NB4 (cell line): ENCODE data around the gene PCGF5.

ENCODE experiments used
- MAX ChIP-seq: IDR thresholded peaks from 2 replicates; pipeline ENCODE4 v1.6.1; 2011; ENCODE audit warnings: low read depth, low read length
- MYC ChIP-seq: IDR thresholded peaks from 2 replicates; pipeline ENCODE4 v1.6.1; 2011; ENCODE audit warnings: low read depth, low read length
- POLR2A ChIP-seq: IDR thresholded peaks from 2 replicates; pipeline ENCODE4 v1.6.1; 2011; ENCODE audit warnings: mild to moderate bottlenecking; ENCODE audit not compliant: insufficient read length; ENCODE audit errors: extremely low read depth
- TF ChIP-seq, protein P1 (sequence below): IDR thresholded peaks from one replicate; pipeline ENCODE4 v1.5.1; 2012; ENCODE audit warnings: low read depth, low read length

DNA sequence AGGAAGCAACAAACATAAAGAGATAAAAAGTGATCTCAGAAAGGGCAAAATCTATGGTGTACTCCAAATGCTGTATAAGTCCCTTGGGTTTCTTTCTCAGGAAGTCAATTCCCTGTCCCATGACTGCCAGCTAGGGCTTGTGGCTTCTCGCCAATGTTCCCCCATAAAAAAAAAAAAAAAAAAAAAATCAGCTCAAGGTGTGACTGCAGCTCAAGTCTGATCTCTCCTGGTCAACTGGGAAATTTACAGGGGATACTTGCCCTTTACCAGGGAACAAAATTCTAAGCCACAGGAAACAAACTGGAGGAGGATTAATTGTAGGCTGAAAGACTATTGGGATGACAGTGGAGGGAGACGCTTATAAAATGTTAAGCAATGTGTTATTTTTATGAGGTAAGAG is 76.0 kb downstream of the PCGF5 start:
- TF ChIP-seq, protein P1, sequence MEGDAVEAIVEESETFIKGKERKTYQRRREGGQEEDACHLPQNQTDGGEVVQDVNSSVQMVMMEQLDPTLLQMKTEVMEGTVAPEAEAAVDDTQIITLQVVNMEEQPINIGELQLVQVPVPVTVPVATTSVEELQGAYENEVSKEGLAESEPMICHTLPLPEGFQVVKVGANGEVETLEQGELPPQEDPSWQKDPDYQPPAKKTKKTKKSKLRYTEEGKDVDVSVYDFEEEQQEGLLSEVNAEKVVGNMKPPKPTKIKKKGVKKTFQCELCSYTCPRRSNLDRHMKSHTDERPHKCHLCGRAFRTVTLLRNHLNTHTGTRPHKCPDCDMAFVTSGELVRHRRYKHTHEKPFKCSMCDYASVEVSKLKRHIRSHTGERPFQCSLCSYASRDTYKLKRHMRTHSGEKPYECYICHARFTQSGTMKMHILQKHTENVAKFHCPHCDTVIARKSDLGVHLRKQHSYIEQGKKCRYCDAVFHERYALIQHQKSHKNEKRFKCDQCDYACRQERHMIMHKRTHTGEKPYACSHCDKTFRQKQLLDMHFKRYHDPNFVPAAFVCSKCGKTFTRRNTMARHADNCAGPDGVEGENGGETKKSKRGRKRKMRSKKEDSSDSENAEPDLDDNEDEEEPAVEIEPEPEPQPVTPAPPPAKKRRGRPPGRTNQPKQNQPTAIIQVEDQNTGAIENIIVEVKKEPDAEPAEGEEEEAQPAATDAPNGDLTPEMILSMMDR = no peak
- TF ChIP-seq POLR2A (no peak), MAX (no peak), MYC (no peak)
